ENCODE measurements around the gene SHH.

GRCh38 chr7:155831807-155832524 lies 19.7 kb upstream of the SHH start:
- TF ChIP-seq CTCF (IDR thresholded peaks at IDR 0.05; ENCODE audit: low read length) (no peak), EZH2 (optimal IDR thresholded peaks at IDR 0.05; ENCODE audit: low read depth, low read length) (no peak), EZH2phosphoT487 (IDR thresholded peaks at IDR 0.05; ENCODE audit: low read length) (no peak)

Data from MM.1S (cell line).